GM18867 (cell line): ENCODE data around the gene DECR2.

Source experiments
- ATAC-seq: cut with Tn5 transposase; IDR thresholded peaks from one replicate; pipeline ENCODE4 v1.9.1; 2021; ENCODE audit warnings: mild to moderate bottlenecking, moderate library complexity; ENCODE audit not compliant: unreplicated experiment

Gene DECR2

GRCh38 chr16:427250-427649, 25.6 kb downstream of the DECR2 start:
- no peak for ATAC-seq

DNA sequence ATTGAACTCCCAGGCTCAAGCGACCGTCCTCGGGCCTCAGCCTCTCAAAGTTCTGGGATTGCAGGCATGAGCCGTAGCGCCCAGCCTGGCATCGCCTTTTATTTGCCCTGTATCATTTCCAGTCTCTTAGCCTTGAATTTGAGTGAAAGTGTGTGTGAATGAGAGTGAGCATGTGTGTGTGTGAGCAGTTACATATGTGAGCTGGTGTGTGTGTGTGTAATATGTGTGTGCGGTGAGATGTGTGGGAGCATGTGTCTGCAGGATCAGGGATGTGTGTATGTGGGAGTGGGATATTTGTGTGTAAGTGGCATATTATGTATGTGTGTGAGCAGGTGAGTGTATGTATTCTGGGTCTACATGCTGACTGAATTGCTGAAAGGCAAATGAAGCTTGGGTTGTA, 29.2 kb downstream of the DECR2 start:
- ATAC-seq: no peak

- no peak for ATAC-seq
Measured at GRCh38 chr16:440627-441026, 38.9 kb downstream of the DECR2 start.

GRCh38 chr16:441447-441846, 39.8 kb downstream of the DECR2 start:
- ATAC-seq: no peak

- ATAC-seq: no peak
Measured at GRCh38 chr16:442976-443375, 41.3 kb downstream of the DECR2 start.

DNA sequence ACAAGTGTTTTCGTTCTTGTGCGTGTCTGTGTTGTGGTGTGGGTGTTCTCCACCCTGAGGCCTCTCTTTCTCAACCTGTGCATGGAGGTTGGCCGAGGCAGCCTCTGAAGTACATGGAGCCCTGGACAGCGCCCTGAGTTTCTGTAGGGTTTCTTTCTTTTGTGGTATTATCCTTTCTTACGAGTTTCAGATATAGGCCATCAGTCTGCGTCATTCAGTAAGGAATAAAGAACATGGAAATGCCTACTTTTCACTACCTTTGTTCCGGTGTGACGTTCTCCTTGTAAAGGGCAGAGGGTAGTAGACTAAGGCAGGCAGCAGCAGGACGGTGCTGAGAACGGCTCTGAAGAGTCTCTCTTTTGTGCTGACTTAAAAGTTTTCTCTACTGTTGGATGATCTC, 42.3 kb downstream of the DECR2 start:
- no peak for ATAC-seq

- no peak for ATAC-seq
Measured at GRCh38 chr16:445566-445965, 43.9 kb downstream of the DECR2 start.

- ATAC-seq: no peak
Measured at GRCh38 chr16:450385-450784, 48.7 kb downstream of the DECR2 start.

- ATAC-seq: no peak
Measured at GRCh38 chr16:450785-451512, 49.3 kb downstream of the DECR2 start.

DNA sequence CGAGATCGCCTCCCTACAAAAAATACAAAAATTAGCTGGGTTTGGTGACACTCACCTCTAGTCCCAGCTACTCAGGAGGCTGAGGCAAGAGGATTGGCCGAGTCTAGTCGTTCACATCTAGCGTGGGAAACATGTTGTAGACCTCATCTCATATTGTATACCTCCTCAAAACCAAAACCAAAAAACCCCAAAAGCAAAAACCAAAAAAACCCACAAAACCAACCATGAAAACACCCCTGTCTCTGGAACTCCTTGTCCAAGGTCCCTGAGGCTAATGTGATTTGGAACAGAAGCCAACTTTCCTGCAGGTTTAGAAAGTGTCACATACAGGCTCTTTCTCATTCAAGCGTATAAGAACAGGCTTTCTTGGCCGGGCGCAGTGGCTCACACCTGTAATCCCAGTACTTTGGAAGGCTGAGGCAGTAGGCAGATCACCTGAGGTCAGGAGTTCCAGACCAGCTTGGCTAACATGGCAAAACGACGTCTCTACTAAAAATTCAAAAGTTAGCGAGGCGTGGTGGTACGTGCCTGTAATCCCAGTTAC, 52.8 kb downstream of the DECR2 start:
- ATAC-seq: no peak

DNA sequence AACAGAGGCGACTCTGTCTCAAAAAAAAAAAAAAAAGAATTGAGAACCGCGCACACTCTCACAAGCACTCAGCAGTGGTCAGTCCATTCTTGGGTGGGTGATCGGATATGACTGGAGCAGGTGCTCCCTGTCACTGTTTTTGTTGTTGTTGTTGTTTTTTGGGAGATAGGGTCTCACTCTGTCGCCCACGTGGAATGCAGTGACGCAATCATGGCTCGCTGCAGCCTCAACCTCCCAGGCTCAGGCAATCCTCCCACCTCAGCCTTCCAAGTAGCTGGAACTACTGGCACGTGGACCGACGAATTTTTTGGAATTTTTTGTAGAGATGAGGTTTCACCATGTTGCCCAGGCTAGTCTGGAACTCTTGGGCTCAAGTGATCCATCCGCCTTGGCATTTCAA, 53.8 kb downstream of the DECR2 start:
- ATAC-seq: no peak

- ATAC-seq: no peak
Measured at GRCh38 chr16:456891-457483, 55.3 kb downstream of the DECR2 start.

GRCh38 chr16:457732-458400, 56.2 kb downstream of the DECR2 start:
- ATAC-seq: no peak

DNA sequence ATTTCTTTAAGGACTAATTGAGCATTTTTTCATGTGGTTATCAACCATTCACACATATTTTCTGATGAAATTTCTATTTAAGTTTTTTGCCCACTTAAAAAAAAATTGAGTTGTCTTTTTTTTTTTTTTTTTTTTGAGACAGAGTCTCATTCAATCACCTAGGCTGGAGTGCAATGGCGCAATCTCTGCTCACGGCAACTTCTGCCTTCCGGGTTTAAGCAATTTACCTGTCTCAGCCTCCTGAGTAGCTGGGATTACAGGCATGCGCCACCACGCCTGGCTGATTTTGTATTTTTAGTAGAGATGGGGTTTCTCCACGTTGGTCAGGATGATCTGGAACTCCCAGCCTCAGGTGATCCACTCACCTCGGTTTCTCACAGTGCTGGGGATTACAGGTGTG, 58.1 kb downstream of the DECR2 start:
- ATAC-seq: no peak

- no peak for ATAC-seq
Measured at GRCh38 chr16:460787-461186, 59.1 kb downstream of the DECR2 start.
